SK-N-DZ (cell line): ENCODE results near the gene BRPF1. TPM values are rescaled to one million over a fixed set of nuclear protein-coding genes. Genes with fewer than 3 reads are reported as not detected.

ENCODE experiments used
- DNase-seq: peaks from one replicate; pipeline ENCODE4 v3.0.0-alpha.2; 2015; ENCODE audit warnings: low spot score
- polyA plus RNA-seq, 2 experiments: library from polyadenylated mRNA; depleted of rRNA; stranded (reverse); fragments of >200 nt; gene quantifications; 2 replicates each; pipeline ENCODE4 v1.2.3, GENCODE V29; 2014

The BRPF1 gene
- 28.4 TPM in 2 replicates for polyA plus RNA-seq (2014; cell fraction: cytosol; rRNA removed)
- 46.5 and 55.9 TPM in 2 replicates for polyA plus RNA-seq (2014; cell fraction: nucleus; rRNA removed)

GRCh38 chr3:9731206-9732079, at the start of gene BRPF1:
TSS of gene BRPF1 (plus strand) at chr3:9731735. CDS start at chr3:9734141, 2,406 bp downstream.
- DNase-seq = peak; percentile 99

- DNase-seq = no peak
Measured at GRCh38 chr3:9682096-9682495, 49.4 kb upstream of the BRPF1 start.

GRCh38 chr3:9683426-9683825, 48.1 kb upstream of the BRPF1 start:
- DNase-seq = no peak

- no peak for DNase-seq
Measured at GRCh38 chr3:9685216-9686049, 46.1 kb upstream of the BRPF1 start.

GRCh38 chr3:9686050-9686550, 45.4 kb upstream of the BRPF1 start:
- no peak for DNase-seq

GRCh38 chr3:9686703-9687102, 44.8 kb upstream of the BRPF1 start:
- DNase-seq = no peak

GRCh38 chr3:9687514-9687913, 44.0 kb upstream of the BRPF1 start:
- no peak for DNase-seq

GRCh38 chr3:9688961-9689360, 42.6 kb upstream of the BRPF1 start:
- no peak for DNase-seq

- no peak for DNase-seq
Measured at GRCh38 chr3:9689757-9690156, 41.8 kb upstream of the BRPF1 start.

GRCh38 chr3:9690451-9691450, 40.8 kb upstream of the BRPF1 start:
- DNase-seq = no peak

- no peak for DNase-seq
Measured at GRCh38 chr3:9691636-9692035, 39.9 kb upstream of the BRPF1 start.

GRCh38 chr3:9692416-9692815, 39.1 kb upstream of the BRPF1 start:
- DNase-seq = no peak

GRCh38 chr3:9695345-9695744, 36.2 kb upstream of the BRPF1 start:
- no peak for DNase-seq

GRCh38 chr3:9695746-9696145, 35.8 kb upstream of the BRPF1 start:
- no peak for DNase-seq

GRCh38 chr3:9696480-9697220, 34.9 kb upstream of the BRPF1 start:
- DNase-seq = no peak

GRCh38 chr3:9697892-9698291, 33.6 kb upstream of the BRPF1 start:
- DNase-seq = no peak

GRCh38 chr3:9698293-9698692, 33.2 kb upstream of the BRPF1 start:
- no peak for DNase-seq

- no peak for DNase-seq
Measured at GRCh38 chr3:9700536-9700935, 31.0 kb upstream of the BRPF1 start.

GRCh38 chr3:9701006-9701405, 30.5 kb upstream of the BRPF1 start:
- DNase-seq = no peak

- DNase-seq = no peak
Measured at GRCh38 chr3:9701711-9702110, 29.8 kb upstream of the BRPF1 start.
